GM23338 (cell line): Measurements from ENCODE around the gene NCOA7. TPM values are rescaled to one million over a fixed set of nuclear protein-coding genes. Genes with fewer than 3 reads are reported as not detected.

Source experiments
- CREB1 ChIP-seq: fragments of 250-450 bp; sonication (Bioruptor Pico); IDR thresholded peaks from 2 replicates; pipeline ENCODE4 v1.5.0; 2020; ENCODE audit warnings: low read depth, mild to moderate bottlenecking, moderate library complexity
- EZH2 ChIP-seq: fragments of 200-600 bp; sonication (generic); IDR thresholded peaks from one replicate; pipeline ENCODE4 v1.8.0; 2017; ENCODE audit warnings: antibody characterized with exemption, mild to moderate bottlenecking, low read depth; ENCODE audit not compliant: unreplicated experiment
- EZH2phosphoT487 ChIP-seq: fragments of 200-600 bp; sonication (generic); IDR thresholded peaks from one replicate; pipeline ENCODE4 v1.8.1; 2018; ENCODE audit warnings: antibody characterized with exemption; ENCODE audit not compliant: unreplicated experiment
- POLR2AphosphoS5 ChIP-seq: IDR thresholded peaks from 2 replicates; pipeline ENCODE4 v1.6.1; 2016; ENCODE audit warnings: antibody characterized with exemption, low read depth
- STAT1 ChIP-seq: IDR thresholded peaks from one replicate; pipeline ENCODE4 v1.6.1; 2016; ENCODE audit warnings: antibody characterized with exemption; ENCODE audit not compliant: unreplicated experiment
- ZNF114 ChIP-seq: fragments of 250-450 bp; sonication (Bioruptor Pico); IDR thresholded peaks from 2 replicates; pipeline ENCODE4 v1.5.0; 2020; ENCODE audit warnings: mild to moderate bottlenecking, moderate library complexity
- polyA plus RNA-seq: library from polyadenylated mRNA; unstranded; fragments of >200 nt; fragmentation: Nextera tagmentation; extraction: Ambion mirVana; gene quantifications from 2 replicates; pipeline ENCODE4 v1.2.1, GENCODE V29; 2016
- total RNA-seq: library from RNA; depleted of rRNA; stranded (reverse); fragments of >200 nt; shearing (Covaris generic); gene quantifications from 2 replicates; pipeline ENCODE4 v1.2.3, GENCODE V29; 2014
- TF ChIP-seq, protein P1 (sequence below): fragments of 250-450 bp; sonication (Bioruptor Pico); IDR thresholded peaks from 2 replicates; pipeline ENCODE4 v1.5.0; 2020; ENCODE audit warnings: mild to moderate bottlenecking, moderate library complexity
- TF ChIP-seq, protein P2 (sequence below), 2 experiments: fragments of 200-600 bp in 1 of 2; sonication (generic) in 1 of 2; conservative IDR thresholded peaks; 2 replicates each; pipeline versions ENCODE4 v1.5.1 to v1.6.1; 2016 to 2017; ENCODE audit warnings: antibody characterized with exemption in 2 of 2, low read depth in 2 of 2, mild to moderate bottlenecking in 2 of 2, moderate library complexity in 1 of 2

The NCOA7 gene
- total and polyA plus RNA-seq, 2 experiments from 2014 or later, result 9.3 to 15.7 TPM

DNA sequence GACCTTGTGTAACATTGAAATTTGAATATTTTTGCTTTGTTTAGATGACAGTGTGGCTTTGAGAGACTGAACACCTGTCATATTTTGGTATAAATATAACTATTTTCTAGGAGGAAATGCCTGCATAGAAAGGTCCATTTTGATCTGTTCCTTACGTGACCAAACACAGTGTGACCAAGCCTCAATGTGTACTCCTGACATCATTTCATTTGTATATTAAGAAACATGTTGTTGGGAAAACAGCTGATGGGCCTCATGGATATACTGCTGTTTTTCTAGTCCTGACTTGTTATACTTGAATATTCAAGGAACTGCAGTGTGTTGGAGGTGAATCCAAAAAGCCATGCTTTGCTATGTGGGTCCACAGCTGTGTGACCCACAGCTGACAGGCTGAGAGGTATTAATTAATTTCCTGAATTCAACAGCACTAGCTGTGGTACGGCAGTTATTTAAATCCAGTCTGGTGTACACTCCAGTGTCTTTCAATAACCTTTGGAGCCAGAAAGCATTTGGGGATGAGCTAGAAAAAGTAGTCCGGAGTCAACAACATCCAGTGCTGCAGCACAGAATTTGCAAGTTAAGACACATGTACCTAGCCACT lies 18.9 kb downstream of the NCOA7 start (continued):
- TF ChIP-seq, protein P1, sequence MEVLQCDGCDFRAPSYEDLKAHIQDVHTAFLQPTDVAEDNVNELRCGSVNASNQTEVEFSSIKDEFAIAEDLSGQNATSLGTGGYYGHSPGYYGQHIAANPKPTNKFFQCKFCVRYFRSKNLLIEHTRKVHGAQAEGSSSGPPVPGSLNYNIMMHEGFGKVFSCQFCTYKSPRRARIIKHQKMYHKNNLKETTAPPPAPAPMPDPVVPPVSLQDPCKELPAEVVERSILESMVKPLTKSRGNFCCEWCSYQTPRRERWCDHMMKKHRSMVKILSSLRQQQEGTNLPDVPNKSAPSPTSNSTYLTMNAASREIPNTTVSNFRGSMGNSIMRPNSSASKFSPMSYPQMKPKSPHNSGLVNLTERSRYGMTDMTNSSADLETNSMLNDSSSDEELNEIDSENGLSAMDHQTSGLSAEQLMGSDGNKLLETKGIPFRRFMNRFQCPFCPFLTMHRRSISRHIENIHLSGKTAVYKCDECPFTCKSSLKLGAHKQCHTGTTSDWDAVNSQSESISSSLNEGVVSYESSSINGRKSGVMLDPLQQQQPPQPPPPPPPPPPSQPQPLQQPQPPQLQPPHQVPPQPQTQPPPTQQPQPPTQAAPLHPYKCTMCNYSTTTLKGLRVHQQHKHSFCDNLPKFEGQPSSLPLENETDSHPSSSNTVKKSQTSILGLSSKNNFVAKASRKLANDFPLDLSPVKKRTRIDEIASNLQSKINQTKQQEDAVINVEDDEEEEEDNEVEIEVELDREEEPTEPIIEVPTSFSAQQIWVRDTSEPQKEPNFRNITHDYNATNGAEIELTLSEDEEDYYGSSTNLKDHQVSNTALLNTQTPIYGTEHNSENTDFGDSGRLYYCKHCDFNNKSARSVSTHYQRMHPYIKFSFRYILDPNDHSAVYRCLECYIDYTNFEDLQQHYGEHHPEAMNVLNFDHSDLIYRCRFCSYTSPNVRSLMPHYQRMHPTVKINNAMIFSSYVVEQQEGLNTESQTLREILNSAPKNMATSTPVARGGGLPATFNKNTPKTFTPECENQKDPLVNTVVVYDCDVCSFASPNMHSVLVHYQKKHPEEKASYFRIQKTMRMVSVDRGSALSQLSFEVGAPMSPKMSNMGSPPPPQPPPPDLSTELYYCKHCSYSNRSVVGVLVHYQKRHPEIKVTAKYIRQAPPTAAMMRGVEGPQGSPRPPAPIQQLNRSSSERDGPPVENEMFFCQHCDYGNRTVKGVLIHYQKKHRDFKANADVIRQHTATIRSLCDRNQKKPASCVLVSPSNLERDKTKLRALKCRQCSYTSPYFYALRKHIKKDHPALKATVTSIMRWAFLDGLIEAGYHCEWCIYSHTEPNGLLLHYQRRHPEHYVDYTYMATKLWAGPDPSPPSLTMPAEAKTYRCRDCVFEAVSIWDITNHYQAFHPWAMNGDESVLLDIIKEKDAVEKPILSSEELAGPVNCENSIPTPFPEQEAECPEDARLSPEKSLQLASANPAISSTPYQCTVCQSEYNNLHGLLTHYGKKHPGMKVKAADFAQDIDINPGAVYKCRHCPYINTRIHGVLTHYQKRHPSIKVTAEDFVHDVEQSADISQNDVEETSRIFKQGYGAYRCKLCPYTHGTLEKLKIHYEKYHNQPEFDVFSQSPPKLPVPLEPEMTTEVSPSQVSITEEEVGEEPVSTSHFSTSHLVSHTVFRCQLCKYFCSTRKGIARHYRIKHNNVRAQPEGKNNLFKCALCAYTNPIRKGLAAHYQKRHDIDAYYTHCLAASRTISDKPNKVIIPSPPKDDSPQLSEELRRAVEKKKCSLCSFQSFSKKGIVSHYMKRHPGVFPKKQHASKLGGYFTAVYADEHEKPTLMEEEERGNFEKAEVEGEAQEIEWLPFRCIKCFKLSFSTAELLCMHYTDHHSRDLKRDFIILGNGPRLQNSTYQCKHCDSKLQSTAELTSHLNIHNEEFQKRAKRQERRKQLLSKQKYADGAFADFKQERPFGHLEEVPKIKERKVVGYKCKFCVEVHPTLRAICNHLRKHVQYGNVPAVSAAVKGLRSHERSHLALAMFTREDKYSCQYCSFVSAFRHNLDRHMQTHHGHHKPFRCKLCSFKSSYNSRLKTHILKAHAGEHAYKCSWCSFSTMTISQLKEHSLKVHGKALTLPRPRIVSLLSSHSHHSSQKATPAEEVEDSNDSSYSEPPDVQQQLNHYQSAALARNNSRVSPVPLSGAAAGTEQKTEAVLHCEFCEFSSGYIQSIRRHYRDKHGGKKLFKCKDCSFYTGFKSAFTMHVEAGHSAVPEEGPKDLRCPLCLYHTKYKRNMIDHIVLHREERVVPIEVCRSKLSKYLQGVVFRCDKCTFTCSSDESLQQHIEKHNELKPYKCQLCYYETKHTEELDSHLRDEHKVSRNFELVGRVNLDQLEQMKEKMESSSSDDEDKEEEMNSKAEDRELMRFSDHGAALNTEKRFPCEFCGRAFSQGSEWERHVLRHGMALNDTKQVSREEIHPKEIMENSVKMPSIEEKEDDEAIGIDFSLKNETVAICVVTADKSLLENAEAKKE (CRISPR knock-in tag), result no peak
- TF ChIP-seq, protein P2, sequence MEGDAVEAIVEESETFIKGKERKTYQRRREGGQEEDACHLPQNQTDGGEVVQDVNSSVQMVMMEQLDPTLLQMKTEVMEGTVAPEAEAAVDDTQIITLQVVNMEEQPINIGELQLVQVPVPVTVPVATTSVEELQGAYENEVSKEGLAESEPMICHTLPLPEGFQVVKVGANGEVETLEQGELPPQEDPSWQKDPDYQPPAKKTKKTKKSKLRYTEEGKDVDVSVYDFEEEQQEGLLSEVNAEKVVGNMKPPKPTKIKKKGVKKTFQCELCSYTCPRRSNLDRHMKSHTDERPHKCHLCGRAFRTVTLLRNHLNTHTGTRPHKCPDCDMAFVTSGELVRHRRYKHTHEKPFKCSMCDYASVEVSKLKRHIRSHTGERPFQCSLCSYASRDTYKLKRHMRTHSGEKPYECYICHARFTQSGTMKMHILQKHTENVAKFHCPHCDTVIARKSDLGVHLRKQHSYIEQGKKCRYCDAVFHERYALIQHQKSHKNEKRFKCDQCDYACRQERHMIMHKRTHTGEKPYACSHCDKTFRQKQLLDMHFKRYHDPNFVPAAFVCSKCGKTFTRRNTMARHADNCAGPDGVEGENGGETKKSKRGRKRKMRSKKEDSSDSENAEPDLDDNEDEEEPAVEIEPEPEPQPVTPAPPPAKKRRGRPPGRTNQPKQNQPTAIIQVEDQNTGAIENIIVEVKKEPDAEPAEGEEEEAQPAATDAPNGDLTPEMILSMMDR (conservative IDR thresholded peaks at IDR 0.05; ENCODE audit: low read depth in 2 of 2), result no peak
- TF ChIP-seq CREB1 (CRISPR knock-in tag) (no peak), EZH2phosphoT487 (no peak), EZH2 (no peak), POLR2AphosphoS5 (no peak), ZNF114 (CRISPR knock-in tag) (no peak), STAT1 (no peak)
